ENCODE results near the gene EIF4EBP3. TPM values are rescaled to one million over a fixed set of nuclear protein-coding genes. Genes with fewer than 3 reads are reported as not detected.
A peak's percentile ranks its signal among the peaks of the same experiment; 100 is the strongest.

The EIF4EBP3 gene
- total RNA-seq, 2 experiments from 2014 or later: 13.9 to 15.5 TPM

GRCh38 chr5:140550147-140551079, 3.0 kb downstream of the EIF4EBP3 start:
- peaks cover 61% of the 10 kb centered on the region for H3K36me3 Mint-ChIP-seq
- H3K9me3 Mint-ChIP-seq: no peaks in the 10 kb centered on the region
- DNase-seq: no peak
- H3K27ac Mint-ChIP-seq: peak overlapping the region; percentile 75
- H3K4me1 Mint-ChIP-seq: peaks cover 71% of the 10 kb centered on the region
- no peaks in the 10 kb centered on the region for H3K27me3 Mint-ChIP-seq
- no peak overlapping the region for H3K4me3 Mint-ChIP-seq

- Mint-ChIP-seq H3K4me3 (no peak overlapping the region), H3K9me3 (no peaks in the 10 kb centered on the region), H3K4me1 (peaks cover 78% of the 10 kb centered on the region), H3K27ac (peak overlapping the region; percentile 75), H3K36me3 (peaks cover 69% of the 10 kb centered on the region), H3K27me3 (no peaks in the 10 kb centered on the region)
- no peak for DNase-seq
These were observed 4.4 kb downstream of the EIF4EBP3 start for GRCh38 chr5:140551872-140552271.

- H3K4me1 Mint-ChIP-seq: peaks cover 76% of the 10 kb centered on the region
- no peaks in the 10 kb centered on the region for H3K27me3 Mint-ChIP-seq
- H3K9me3 Mint-ChIP-seq: no peaks in the 10 kb centered on the region
- H3K27ac Mint-ChIP-seq: peak overlapping the region; percentile 93
- peaks cover 69% of the 10 kb centered on the region for H3K36me3 Mint-ChIP-seq
- DNase-seq: no peak
- peak overlapping the region; percentile 15 for H3K4me3 Mint-ChIP-seq
These were observed 6.2 kb downstream of the EIF4EBP3 start for GRCh38 chr5:140553657-140554056.

DNA sequence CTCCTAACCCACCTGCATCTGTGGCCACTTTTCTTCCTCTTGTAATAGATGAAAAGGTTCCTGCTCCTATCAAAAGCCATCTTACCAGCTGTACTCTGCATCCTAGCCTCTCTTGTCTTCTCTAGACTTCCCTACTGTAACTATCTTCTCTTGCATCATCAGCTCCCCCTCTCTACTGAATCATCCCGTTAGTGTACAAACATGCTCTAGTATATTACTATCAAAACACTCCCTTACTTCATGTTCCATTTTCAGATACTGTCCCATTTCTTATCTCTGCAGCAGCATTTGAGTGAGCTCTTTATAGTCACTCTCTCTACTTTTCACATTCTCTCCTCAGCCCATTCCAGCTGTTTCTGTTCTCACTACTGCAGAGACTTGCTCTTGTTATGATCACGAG, 7.0 kb downstream of the EIF4EBP3 start:
- peaks cover 70% of the 10 kb centered on the region for H3K4me1 Mint-ChIP-seq
- no peak for DNase-seq
- H3K27ac Mint-ChIP-seq: peak overlapping the region; percentile 93
- no peaks in the 10 kb centered on the region for H3K27me3 Mint-ChIP-seq
- H3K9me3 Mint-ChIP-seq: no peaks in the 10 kb centered on the region
- peak overlapping the region; percentile 84 for H3K4me3 Mint-ChIP-seq
- peaks cover 65% of the 10 kb centered on the region for H3K36me3 Mint-ChIP-seq

GRCh38 chr5:140555747-140556312, 8.4 kb downstream of the EIF4EBP3 start:
- Mint-ChIP-seq H3K4me1 (peaks cover 60% of the 10 kb centered on the region), H3K9me3 (no peaks in the 10 kb centered on the region), H3K27ac (peak overlapping the region; percentile 93), H3K27me3 (no peaks in the 10 kb centered on the region), H3K4me3 (peak overlapping the region; percentile 84), H3K36me3 (peaks cover 53% of the 10 kb centered on the region)
- no peak for DNase-seq

DNA sequence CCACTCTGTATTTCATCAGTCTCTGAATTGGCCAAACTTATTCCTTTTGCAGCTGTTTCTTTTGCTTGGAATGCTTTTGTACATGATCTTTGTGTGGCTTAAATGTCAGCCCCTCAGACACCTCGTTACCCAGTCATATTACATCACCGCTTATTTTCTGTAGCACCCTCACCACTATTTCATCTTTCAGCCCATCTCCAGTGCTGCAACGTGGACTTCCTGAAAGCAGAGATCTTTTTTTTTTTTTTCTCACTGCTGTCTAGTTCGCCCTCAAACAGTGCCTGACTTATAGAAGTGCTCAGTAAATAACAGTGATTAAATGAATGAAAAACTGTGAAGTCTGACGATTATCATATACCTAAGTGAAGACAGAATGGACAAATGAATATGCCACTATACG, 9.0 kb downstream of the EIF4EBP3 start:
- no peaks in the 10 kb centered on the region for H3K27me3 Mint-ChIP-seq
- peaks cover 49% of the 10 kb centered on the region for H3K36me3 Mint-ChIP-seq
- peak overlapping the region; percentile 84 for H3K4me3 Mint-ChIP-seq
- DNase-seq: no peak
- H3K9me3 Mint-ChIP-seq: no peaks in the 10 kb centered on the region
- H3K27ac Mint-ChIP-seq: peak overlapping the region; percentile 93
- peaks cover 53% of the 10 kb centered on the region for H3K4me1 Mint-ChIP-seq

DNA sequence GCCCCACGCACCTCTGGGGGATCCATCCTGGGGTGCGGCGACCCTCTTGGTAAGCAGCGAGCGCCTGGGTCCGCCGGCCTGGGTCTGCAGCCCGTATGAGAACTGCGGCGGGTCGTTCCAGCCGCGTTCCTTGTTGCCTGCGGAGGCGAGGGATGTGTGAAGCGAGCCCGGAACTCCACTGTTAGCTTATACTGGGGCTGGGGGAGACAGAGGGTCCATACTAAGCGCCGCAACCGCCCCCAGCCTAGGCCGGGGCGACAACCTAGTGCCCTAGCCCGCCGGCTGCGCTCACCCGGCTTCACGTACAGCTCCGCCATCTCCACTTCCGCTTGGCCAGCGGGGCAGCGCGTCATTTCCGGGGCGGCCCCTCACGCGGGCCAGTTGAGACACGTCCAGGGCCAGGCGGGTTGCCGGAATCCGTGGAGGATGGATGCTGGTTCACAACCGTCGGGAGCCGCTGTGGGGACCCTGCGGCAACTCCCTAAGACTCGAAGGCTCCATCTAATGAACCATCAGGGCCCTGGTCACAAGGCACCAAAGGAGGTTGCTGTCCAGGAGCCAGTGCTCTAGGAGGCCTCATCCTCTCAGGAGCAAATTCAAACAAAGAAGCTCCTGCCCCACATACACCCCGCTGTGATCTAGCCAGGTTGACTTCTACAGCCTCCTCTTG, 9.8 kb downstream of the EIF4EBP3 start, which contains the start of gene SRA1:
Gene SRA1, minus strand, starts transcription at position 338 of the 670 bp plus-strand sequence. Its CDS starts 21 bp downstream, at position 317.
- Mint-ChIP-seq H3K27ac (peak within 1 kb of the TSS; percentile 93), H3K27me3 (no peaks in the 10 kb centered on the region), H3K4me3 (peak within 1 kb of the TSS; percentile 84), H3K36me3 (peaks cover 40% of the 10 kb centered on the region), H3K4me1 (peaks cover 46% of the 10 kb centered on the region), H3K9me3 (no peaks in the 10 kb centered on the region)
- DNase-seq: peak; percentile 90

- peaks cover 46% of the 10 kb centered on the region for H3K4me1 Mint-ChIP-seq
- no peaks in the 10 kb centered on the region for H3K27me3 Mint-ChIP-seq
- H3K27ac Mint-ChIP-seq: peak overlapping the region; percentile 93
- peaks cover 37% of the 10 kb centered on the region for H3K36me3 Mint-ChIP-seq
- H3K9me3 Mint-ChIP-seq: no peaks in the 10 kb centered on the region
- H3K4me3 Mint-ChIP-seq: peak overlapping the region; percentile 84
- DNase-seq: no peak
These were observed 10.5 kb downstream of the EIF4EBP3 start for GRCh38 chr5:140557965-140558364.

DNA sequence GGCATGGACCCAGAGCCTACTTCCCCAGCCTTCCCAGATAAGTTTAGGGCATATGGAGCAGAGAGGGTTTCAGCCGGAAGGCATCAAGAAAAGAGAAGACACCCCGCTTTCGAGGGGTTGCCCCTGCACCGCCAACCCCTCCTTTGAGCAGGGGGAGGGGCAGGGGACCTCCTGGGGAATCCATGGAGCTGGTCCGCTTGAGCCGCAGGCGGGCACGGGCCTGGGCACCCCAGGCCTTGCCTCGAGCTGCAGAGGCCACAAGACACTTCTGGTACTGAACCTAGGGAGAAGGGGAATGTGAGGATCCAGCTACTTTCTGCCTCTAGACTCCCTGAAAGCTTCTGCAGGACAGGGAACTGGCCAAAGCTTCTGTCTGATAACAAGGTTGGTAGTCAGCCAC, 11.1 kb downstream of the EIF4EBP3 start:
- Mint-ChIP-seq H3K27ac (peak overlapping the region; percentile 93), H3K4me1 (peaks cover 44% of the 10 kb centered on the region), H3K9me3 (no peaks in the 10 kb centered on the region), H3K36me3 (peaks cover 31% of the 10 kb centered on the region), H3K27me3 (no peaks in the 10 kb centered on the region), H3K4me3 (no peak overlapping the region)
- DNase-seq: no peak

DNA sequence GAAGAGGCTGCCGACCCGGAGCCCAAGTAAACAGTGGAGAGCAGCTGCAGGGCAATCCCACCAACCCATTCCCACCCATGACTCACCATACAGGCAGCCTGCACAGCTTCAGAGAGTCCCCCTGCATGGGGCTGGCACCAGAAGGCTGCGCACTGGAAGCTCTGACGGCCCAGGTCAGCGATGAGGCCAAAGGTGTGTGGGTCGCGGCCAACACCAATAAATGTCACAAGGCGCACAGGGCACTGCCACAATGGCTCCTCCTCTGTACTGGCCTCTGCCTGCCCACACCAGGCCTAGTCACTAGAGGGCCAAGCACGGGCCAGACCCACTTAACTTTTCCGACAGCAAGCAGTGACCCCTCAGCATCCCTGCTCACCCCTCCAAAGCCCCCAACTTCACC, 12.8 kb downstream of the EIF4EBP3 start:
- Mint-ChIP-seq H3K4me3 (no peak overlapping the region), H3K27ac (no peak overlapping the region), H3K4me1 (peaks cover 35% of the 10 kb centered on the region), H3K27me3 (no peaks in the 10 kb centered on the region), H3K36me3 (peaks cover 24% of the 10 kb centered on the region), H3K9me3 (no peaks in the 10 kb centered on the region)
- no peak for DNase-seq

- Mint-ChIP-seq H3K4me1 (peaks cover 33% of the 10 kb centered on the region), H3K27ac (no peak overlapping the region), H3K4me3 (no peak overlapping the region), H3K9me3 (no peaks in the 10 kb centered on the region), H3K27me3 (no peaks in the 10 kb centered on the region), H3K36me3 (peaks cover 16% of the 10 kb centered on the region)
- DNase-seq: no peak
These were observed 14.5 kb downstream of the EIF4EBP3 start for GRCh38 chr5:140561753-140562523.

- peaks cover 35% of the 10 kb centered on the region for H3K4me1 Mint-ChIP-seq
- no peak for DNase-seq
- H3K4me3 Mint-ChIP-seq: peak overlapping the region; percentile 95
- H3K36me3 Mint-ChIP-seq: peaks cover 26% of the 10 kb centered on the region
- no peaks in the 10 kb centered on the region for H3K9me3 Mint-ChIP-seq
- H3K27me3 Mint-ChIP-seq: no peaks in the 10 kb centered on the region
- peak overlapping the region; percentile 85 for H3K27ac Mint-ChIP-seq
These were observed 16.1 kb downstream of the EIF4EBP3 start for GRCh38 chr5:140563596-140563995.

- DNase-seq: peak; percentile 95
- peaks cover 28% of the 10 kb centered on the region for H3K36me3 Mint-ChIP-seq
- no peaks in the 10 kb centered on the region for H3K27me3 Mint-ChIP-seq
- H3K27ac Mint-ChIP-seq: peak within 1 kb of the TSS; percentile 99
- H3K4me1 Mint-ChIP-seq: peaks cover 43% of the 10 kb centered on the region
- peak within 1 kb of the TSS; percentile 95 for H3K4me3 Mint-ChIP-seq
- no peaks in the 10 kb centered on the region for H3K9me3 Mint-ChIP-seq
These were observed 16.9 kb downstream of the EIF4EBP3 start, which contains the start of the genes APBB3 and SLC35A4 for GRCh38 chr5:140564196-140565023. TSS of gene APBB3 (minus strand) at chr5:140564598. CDS start at chr5:140564245, 353 bp downstream. TSS of gene SLC35A4 (plus strand) at chr5:140564828. CDS start at chr5:140567170, 2,342 bp downstream.
